ENCODE measurements around the gene CES4A. TPM values are rescaled to one million over a fixed set of nuclear protein-coding genes. Genes with fewer than 3 reads are reported as not detected.
"Not testable (repeated sequence)": the region's sequence is repeated elsewhere in the genome, so short reads cannot be mapped to it uniquely, and the experiment has no call there.

CES4A gene
- polyA plus RNA-seq, 5 donors: 6.2 to 11.9 (median 7.3) TPM

- no peak for DNase-seq
These were observed 3.5 kb upstream of the CES4A start for GRCh38 chr16:66984892-66985311.

- no peak for DNase-seq
These were observed 1.8 kb upstream of the CES4A start for GRCh38 chr16:66986559-66986958.

GRCh38 chr16:66991545-66992077, 3.2 kb downstream of the CES4A start:
- DNase-seq: no peak

DNA sequence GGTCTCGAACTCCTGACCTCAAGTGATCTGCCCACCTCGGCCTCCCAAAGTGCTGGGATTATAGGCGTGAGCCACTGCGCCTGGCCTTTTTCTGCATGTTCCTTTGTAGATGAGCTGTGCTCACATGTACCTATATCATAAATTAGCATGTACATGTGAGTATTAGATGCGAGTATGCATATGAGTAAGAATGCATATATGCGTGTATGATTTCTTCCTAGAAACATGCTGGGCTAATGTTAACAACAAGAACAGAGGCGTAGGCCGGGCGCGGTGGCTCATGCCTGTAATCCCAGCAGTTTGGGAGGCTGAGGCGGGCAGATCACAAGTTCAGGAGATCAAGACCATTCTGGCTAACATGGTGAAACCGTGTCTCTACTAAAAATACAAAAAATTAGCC, 5.2 kb downstream of the CES4A start:
- not testable (repeated sequence) for DNase-seq

- DNase-seq: no peak
These were observed 8.1 kb downstream of the CES4A start for GRCh38 chr16:66996324-66996982.

DNA sequence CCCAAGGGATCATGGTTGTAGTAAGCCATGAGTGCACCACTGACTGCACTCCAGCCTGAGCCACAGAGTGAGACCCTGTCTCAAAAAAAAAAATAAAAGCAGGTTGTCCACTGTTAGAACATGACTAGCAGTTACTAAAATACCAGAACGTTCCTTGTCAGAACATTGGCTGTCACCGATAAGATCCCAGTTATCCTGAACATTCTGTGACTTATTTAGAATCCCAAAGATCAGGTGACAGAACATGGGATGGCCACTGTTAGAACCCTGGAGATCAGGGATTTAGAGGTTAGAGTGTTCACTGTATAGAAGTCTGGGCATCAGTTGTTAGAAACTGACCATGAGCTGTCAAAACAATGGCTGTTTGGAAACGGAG, 8.6 kb downstream of the CES4A start:
- no peak for DNase-seq

DNA sequence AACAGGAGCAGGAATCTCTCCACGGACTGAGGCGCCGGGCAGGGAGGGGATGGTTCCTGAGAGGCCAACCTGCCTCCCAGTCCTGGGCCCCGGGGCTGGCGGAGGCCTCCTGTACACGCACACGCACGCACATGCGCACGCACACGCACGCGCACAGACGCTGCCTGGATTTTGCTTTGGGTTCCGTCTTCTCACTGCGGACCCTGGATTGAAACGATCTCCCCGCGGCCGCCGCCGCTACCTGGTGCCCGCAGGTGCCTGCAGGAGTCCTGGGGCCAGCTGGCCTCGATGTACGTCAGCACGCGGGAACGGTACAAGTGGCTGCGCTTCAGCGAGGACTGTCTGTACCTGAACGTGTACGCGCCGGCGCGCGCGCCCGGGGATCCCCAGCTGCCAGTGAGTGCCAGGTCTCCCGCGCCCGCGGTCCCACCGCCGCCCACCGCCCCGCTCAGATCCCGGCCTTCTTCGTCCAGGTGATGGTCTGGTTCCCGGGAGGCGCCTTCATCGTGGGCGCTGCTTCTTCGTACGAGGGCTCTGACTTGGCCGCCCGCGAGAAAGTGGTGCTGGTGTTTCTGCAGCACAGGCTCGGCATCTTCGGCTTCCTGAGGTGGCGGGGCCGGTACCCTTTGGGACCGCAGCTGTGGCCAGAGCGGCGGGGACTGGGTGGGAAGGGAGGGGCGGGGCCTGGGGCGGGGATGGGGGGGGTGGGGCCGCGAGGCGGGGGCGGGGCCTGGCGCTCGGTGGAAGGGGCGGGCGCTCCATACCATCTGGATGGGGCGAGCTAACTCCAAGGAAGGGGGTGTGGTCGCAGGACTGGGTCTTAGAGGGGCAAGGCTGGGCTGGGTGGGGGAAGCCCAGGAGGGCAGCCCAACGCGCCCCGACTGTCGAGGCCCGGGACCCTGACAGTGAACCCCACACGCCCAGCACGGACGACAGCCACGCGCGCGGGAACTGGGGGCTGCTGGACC, 12.3 kb downstream of the CES4A start:
- DNase-seq: no peak

DNA sequence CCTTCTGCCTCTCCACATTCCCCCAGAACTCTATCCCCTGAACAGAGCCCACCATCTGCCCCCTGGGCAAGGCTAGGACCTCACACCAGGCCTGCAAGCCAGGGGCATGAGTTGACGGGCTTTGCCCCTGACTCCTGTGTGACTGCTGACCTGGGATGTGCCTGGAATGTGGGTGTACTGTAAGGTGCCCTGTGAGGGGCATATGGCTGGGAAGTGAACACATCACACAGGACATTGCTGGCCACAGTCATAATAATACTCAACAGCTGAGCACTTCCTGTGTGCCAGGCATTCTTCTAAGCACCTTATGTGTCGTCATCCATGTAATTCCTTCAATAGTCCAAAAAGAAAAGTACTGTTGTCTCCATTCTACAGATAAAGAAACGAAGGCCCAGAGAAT, 13.3 kb downstream of the CES4A start:
- DNase-seq: no peak

DNA sequence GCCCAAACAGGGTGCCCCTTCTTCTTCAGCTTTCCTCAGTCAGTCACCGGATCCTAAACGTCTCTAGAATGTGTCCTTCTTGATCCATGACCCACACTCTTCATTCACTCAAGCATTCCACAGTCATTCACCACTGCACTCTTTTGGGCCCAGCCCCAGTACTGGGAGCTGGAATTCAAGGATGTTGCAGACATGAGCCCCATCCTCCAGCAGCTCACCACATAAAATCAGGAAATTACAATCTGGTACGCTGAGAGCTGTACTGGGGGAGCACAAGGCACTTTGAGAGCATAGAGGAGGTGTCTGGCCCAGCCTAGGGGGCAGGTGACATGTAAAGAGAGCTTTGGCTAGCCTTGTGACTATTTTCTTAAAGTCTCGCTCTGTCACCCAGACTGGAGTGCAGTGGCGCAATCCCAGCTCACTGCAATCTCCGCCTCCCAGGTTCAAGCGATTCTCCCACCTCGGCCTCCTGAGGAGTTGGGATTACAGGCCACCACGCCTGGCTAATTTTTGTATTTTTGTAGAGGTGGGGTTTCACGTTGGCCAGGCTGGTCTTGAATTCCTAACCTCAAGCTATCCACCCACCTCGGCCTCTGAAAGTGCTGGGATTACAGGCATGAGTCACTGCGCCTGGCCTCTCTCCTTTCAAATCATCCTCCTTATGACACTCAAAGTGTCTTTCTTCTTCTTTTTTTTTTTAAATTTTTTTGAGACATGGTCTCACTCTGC, 18.7 kb downstream of the CES4A start:
- DNase-seq: no peak

DNA sequence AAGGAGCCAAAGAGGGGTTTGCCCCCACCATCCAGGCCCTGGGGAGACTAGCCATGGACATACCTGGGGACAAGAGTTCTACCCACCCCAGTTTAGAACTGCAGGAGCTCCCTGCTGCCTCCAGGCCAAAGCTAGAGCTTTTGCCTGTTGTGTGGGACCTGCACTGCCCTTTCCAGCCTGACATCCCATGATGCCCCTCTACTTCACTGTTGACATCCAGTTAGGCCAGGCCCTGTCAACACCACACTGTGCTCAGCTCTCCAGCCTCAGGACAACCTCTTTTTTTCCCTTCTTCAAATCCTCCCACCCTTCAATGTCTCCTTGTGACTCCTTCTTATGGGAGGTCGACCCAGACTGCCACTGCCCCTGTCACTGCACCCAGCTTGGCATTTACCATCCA, 20.8 kb downstream of the CES4A start:
- DNase-seq: no peak

GRCh38 chr16:67011274-67011673, 22.9 kb downstream of the CES4A start:
- DNase-seq: no peak

GRCh38 chr16:67013233-67013822, 24.9 kb downstream of the CES4A start:
- no peak for DNase-seq

DNA sequence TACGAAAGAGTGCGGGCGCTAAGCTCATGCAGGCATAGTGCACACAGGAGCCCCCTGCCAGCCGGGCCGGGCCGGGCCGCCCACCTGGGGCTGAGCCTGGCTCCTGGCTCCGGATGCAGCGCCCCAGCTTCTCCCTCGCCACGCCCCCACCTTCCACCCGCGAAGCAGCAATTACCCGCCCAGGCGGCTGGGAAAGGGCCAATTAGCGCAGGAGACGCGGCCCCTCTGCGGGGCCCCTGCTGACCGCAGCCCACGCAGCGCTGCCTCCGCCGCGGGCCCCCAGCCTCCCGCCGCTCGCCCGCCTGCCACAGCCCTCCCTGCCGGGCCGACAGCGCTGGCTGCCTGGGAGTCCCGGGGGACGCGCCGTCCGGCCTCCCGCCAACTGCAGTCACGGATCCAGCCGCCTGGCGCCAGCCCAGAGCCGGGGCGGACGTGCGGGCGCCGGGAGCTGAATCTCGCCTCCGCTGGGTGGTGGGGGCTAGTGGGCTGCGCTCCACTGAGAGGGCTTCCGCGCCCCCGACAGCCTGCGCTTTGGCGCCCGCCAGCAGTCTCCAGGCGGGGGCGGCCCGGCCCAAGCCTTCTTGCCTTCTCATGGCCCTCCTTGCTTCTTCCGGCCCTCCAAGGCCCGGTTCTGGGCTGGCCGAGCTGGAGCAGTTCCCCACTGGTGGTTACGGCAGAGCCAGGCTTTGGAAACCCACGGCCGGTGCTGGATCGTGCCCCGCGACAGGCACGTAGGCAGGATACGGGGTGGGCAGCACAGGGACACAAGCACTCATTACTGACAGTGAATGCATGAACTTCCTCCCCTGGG, 25.6 kb downstream of the CES4A start:
- DNase-seq: peak; percentile 87 to 88

DNA sequence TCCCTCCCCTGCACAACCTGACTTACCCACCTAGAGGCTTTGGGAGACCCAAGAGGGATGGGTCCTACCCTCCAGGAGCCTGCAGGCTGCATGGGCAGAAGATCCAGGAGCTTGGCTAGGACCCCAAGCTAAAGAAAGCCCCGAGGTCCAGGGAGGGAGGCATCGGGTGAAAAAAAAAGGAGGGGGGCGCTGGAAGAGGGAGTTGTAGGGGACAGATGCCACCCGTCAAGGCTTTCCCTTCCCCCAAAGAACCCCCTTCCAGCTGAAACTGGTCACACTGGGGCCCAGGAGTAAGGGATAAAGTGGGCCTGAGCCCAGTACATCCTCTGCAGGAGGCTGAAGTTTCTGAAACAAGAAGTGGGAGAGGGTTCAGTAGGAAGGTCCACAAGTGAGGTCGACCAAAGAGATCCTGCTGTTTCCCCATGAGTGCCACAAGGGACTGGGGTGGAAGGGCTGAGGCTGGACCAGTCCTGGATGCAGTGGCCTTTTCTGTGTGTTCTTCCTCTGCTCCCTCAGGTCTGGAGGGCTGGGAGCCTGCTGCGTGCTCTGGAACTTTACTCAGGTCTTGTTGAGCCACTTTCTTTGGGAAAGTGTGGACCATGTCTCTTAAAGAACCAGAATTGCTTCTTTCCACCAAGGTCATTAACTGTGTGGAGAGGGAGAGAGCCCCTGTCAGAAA, 26.4 kb downstream of the CES4A start:
- DNase-seq: no peak

DNA sequence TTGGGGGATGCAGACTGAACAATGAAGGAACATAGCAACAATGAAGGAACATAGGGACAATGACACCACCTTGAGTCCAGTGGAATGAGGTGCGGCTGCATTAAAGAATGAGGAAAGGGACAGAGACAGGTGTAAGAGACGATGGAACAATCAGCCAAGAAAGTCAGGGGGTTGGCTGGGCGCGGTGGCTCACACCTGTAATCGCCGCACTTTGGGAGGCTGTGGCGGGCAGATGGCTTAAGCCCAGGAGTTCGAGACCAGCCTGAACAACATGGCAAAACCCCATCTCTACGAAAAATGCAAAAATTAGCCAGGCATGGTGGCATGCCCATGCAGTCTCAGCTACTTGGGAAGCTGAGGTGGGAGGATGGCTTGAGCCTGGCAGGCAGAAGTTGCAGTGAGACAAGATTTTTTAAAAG, 26.9 kb downstream of the CES4A start:
- DNase-seq: no peak

- no peak for DNase-seq
These were observed 27.8 kb downstream of the CES4A start for GRCh38 chr16:67016143-67016542.

- no peak for DNase-seq
These were observed 28.5 kb downstream of the CES4A start for GRCh38 chr16:67016681-67017420.

DNA sequence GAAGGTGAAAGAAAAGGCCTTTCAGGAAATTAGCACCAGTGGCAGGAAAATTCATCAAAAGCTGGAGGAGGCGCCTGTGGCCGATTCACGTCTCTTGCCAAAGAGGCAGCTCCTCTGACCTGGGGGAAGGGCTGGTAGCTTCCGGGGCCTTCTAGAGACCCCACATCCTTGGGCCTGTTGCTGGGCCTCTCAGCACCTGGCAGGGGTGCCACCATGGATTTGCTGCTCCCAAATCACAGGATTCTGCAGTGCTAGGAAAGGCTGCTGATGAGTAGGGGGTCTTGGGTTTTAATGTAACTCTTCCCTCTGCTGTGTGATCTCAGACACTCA, 29.0 kb downstream of the CES4A start:
- no peak for DNase-seq

DNA sequence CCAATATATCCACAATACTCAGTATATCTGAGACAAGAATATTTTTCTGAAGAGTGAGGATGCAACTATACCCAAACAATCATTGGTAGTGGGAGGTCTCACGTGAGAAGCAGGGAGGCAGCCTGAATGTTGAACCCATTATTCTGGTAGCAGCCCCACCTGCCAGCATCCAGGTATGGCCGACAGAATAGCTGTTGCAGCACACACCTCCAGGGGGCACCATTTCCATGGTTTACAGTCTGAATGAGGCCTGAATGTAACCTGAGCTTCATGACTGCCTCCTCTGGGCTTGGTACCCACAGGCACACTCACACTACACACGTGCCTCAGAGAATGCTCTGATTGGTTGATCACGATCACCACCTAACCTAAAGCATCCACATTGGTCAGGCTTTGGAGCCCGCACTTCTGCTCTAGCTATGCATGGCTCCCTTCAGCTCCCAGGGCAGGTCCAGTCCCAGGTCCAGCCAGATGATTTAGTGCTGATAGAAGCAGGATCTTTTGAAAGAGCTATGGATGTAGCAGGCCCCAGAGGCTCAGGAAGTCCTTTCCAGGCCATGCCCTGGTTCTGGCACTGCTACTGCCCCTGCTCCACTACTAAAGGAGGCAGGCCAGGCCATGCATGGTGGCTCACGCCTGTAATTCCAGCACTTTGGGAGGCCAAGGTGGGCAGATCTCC, 29.6 kb downstream of the CES4A start:
- DNase-seq: no peak

All from right lung (tissue), 5 donors.